GM19328 (cell line): ENCODE results near the gene KCNT2.
"Not testable (repeated sequence)": the region's sequence is repeated elsewhere in the genome, so short reads cannot be mapped to it uniquely, and the experiment has no call there.

Source experiments
- ATAC-seq: cut with Tn5 transposase; IDR thresholded peaks from one replicate; pipeline ENCODE4 v1.9.1; 2021; ENCODE audit warnings: mild to moderate bottlenecking, moderate library complexity; ENCODE audit not compliant: unreplicated experiment

KCNT2 gene

GRCh38 chr1:196517193-196517592, 91.0 kb downstream of the KCNT2 start:
- no peak for ATAC-seq

GRCh38 chr1:196516373-196516772, 91.9 kb downstream of the KCNT2 start:
- no peak for ATAC-seq

GRCh38 chr1:196515904-196516303, 92.3 kb downstream of the KCNT2 start:
- ATAC-seq: no peak

DNA sequence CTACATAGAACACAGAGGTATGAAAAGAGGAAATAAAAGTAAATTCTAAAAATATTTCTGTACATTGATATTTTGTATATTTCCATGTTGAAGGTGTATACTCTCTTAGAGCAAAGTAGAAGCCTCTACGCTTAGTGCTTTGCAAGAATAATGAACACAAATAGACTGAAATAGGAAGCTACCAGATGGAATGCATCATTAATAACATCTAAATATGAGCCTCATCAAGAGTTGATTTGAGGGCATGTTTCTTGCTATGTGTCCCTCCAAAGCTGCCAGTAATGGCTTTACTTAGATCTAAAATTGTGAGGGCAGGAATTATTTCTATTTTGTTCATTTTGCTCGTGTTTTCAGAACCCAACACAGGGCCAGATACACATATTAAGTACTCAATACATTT, 94.4 kb downstream of the KCNT2 start:
- ATAC-seq: no peak

DNA sequence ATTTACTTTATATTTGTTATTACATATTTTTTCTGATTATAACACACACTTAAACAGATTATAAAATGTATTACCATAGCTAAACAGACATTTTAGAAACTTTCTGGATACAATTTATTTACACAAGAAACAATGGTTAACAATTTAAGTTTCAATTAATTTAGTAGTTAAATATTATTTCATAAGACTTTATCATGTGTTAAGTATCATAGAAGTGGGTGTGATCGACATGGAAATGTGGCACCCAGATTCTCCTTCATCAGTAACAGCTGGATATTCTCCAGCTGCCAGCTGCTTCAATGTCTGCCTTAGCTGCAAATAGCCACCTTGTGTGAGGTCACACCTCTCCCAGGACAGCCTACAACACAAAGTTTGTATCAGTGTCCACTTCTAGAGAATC, 97.8 kb downstream of the KCNT2 start:
- no peak for ATAC-seq

DNA sequence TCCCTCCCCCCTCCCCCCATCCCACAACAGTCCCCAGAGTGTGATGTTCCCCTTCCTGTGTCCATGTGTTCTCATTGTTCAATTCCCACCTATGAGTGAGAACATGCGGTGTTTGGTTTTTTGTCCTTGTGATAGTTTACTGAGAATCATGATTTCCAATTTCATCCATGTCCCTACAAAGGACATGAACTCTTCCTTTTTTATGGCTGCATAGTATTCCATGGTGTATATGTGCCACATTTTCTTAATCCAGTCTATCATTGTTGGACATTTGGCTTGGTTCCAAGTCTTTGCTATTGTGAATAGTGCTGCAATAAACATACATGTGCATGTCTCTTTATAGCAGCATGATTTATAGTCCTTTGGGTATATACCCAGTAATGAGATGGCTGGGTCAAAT, 104.0 kb downstream of the KCNT2 start:
- not testable (repeated sequence) for ATAC-seq

GRCh38 chr1:196502437-196502836, 105.8 kb downstream of the KCNT2 start:
- ATAC-seq: no peak

GRCh38 chr1:196501760-196502428, 106.3 kb downstream of the KCNT2 start:
- no peak for ATAC-seq

GRCh38 chr1:196497817-196498216, 110.4 kb downstream of the KCNT2 start:
- ATAC-seq: no peak

GRCh38 chr1:196494766-196495165, 113.5 kb downstream of the KCNT2 start:
- ATAC-seq: no peak

GRCh38 chr1:196493881-196494280, 114.4 kb downstream of the KCNT2 start:
- no peak for ATAC-seq

DNA sequence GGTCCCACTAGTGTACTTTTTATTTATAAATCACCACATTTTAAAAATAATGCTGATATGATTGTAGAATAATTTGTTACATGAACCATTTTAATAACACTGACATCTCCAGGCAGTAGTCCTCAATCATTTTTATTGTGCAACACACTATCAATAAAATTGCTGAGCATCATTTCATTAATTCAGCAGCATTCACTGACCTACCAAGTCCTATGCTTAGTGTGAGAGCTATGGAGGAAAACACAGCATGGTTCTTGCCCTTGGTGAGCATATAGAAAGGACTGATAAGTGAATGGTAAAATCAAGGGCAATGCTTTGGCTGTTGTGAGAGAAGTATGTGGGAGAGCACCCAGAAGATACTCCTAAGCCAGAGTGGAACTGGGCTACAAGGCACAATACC, 119.7 kb downstream of the KCNT2 start:
- ATAC-seq: no peak

GRCh38 chr1:196486346-196486745, 121.9 kb downstream of the KCNT2 start:
- no peak for ATAC-seq

- no peak for ATAC-seq
Measured at GRCh38 chr1:196481616-196482015, 126.6 kb downstream of the KCNT2 start.

DNA sequence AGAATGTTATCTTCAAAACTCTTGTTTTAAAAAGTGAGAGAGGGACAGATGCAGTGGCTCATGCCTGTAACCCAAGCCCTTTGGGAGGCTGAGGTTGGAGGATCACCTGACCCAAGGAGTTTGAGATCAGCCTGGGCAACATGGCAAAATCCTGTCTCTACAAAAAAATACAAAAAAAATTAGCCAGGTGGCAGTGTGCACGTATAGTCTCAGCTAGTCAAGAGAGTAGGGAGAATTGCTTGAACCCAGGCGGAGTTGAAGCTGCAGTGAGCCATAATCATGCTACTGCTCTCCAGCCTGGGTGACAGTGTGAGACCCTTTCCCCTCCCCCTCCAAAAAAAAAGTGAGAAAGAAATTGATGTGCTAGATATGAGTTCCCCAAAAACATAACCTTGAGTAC, 131.0 kb downstream of the KCNT2 start:
- ATAC-seq: no peak

GRCh38 chr1:196467230-196467925, 140.9 kb downstream of the KCNT2 start:
- ATAC-seq: no peak

- no peak for ATAC-seq
Measured at GRCh38 chr1:196466654-196467053, 141.6 kb downstream of the KCNT2 start.

DNA sequence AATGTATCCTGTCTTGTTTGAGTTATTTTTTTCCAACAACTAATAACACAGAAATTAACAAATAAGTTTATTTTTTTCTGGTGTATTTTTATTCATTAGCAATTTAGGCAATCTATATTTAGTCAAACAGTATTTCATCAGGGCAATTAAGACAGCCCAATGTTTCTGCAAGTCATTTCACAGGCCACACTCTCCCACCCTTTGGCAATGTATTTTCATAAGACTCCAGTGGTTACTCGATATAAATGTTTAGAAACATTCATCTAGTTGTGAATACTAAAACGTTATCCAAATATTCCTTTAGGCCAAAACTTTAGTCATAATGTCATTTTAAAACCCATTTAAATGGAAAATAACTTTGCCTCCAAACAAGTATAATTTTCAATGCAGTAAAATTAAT, 142.1 kb downstream of the KCNT2 start:
- no peak for ATAC-seq

DNA sequence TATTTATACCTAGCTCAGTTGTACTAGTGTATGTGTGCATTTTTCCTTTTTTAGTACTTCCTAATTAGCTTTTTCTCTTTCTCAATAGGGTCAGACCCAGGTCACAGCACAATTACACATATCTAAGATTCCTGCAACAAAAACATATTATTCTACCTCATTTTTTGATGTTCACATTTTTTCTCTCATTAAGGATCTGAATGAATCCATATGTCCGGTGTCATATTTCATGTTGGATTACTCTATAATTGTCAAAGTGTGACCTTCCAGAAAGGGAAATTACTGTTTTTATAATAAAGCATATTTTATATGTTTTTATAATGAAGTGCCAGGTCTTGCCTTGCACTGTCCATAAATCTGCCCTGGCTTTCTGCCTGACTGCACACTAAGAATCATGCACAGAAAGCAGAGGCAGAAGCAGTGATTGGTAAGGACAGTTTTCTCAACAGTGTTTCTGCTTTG, 143.7 kb downstream of the KCNT2 start:
- no peak for ATAC-seq

DNA sequence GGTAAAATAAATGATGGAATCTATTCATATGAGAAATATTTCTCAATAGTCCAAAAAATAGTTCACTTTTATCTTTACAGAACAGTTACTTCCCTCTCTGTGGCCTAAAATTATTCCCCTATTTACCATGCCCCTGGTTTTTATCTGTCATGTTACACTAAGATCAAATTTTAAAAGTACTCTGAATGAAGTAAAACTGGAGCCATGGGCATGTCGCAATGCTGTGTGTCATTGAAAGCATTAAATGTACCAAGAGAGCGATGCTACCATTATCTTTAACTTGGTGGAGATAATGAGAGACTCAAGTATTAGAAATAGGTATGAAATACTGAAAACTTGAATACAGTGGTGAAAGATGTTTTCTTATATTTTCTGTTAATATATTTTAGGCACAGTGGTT, 146.2 kb downstream of the KCNT2 start:
- no peak for ATAC-seq

GRCh38 chr1:196461521-196461920, 146.7 kb downstream of the KCNT2 start:
- no peak for ATAC-seq

DNA sequence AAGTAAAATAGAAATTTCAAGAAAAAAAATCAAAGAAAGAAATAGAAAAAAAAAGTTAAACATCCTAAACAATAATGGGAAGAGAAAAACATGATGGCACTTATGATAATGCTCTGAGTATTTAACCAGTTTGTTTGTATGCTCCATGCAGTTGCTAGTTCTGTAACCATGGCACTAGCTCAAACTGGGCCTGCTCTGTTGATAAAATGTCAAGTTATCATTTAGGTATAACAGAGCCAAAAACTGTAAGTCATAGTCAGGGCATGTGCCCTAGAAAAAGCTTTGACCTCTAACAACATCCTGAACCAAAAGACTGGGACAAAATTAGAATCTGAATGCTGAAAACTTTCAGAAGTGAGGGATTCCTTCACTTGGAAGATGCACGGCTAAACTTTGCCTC, 148.9 kb downstream of the KCNT2 start:
- no peak for ATAC-seq

GRCh38 chr1:196454792-196455191, 153.4 kb downstream of the KCNT2 start:
- no peak for ATAC-seq
